ENCODE measurements around the gene ARHGAP10. TPM values are rescaled to one million over a fixed set of nuclear protein-coding genes. Genes with fewer than 3 reads are reported as not detected.

The ARHGAP10 gene
- polyA plus RNA-seq, 1 experiment: 31.1 TPM

DNA sequence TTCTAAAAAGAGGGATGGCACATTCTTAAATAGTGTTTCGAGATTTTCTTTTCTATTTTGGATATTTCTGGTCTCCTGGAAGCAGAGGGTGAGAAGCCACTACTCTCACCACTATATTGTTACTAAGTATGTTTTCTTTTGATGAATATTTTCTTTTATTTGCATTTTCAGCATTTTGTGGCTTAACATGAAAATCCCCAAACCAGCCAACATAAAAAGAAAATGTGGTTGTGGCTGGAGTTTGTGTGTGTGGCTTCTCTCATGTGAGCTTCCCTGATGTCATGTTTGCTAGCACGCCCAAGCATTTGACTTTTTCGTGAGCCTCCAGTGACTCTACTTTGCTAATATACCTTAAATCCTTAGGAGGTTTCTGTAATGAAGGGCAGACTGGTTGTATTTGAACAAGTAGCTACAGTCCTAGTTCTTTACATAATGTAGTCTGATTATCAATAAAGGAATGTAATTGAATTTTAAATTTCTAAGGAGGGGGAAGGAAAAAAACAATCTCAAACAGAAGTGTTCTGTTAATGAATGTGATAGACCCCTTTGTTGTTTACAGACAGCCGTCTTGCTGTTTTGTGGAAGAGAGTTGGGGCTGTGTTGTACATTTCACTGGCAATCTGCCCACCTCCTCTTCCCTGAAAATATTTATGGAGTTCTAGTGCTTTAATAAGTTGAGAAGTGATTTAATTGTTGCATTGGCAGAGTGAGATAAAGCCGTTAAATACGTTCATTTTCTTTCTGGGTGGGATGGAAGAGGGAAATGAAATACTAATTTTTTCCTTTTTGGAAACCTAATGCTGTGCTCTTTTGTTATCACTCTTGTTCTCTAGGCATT lies 114.6 kb downstream of the ARHGAP10 start:
- TF ChIP-seq, protein P1, sequence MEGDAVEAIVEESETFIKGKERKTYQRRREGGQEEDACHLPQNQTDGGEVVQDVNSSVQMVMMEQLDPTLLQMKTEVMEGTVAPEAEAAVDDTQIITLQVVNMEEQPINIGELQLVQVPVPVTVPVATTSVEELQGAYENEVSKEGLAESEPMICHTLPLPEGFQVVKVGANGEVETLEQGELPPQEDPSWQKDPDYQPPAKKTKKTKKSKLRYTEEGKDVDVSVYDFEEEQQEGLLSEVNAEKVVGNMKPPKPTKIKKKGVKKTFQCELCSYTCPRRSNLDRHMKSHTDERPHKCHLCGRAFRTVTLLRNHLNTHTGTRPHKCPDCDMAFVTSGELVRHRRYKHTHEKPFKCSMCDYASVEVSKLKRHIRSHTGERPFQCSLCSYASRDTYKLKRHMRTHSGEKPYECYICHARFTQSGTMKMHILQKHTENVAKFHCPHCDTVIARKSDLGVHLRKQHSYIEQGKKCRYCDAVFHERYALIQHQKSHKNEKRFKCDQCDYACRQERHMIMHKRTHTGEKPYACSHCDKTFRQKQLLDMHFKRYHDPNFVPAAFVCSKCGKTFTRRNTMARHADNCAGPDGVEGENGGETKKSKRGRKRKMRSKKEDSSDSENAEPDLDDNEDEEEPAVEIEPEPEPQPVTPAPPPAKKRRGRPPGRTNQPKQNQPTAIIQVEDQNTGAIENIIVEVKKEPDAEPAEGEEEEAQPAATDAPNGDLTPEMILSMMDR (IDR thresholded peaks at IDR 0.05; ENCODE audit: low read depth, low read length): no peak
- no peak overlapping the region for H3K4me3 ChIP-seq (ENCODE audit: low read depth, low read length)
- no peaks in the 10 kb centered on the region for H3K27me3 ChIP-seq (ENCODE audit: control insufficient read depth, insufficient read depth, low read length)
- POLR2A ChIA-PET: interaction anchor here (0.5 to 1.6 kb wide), 2 partner anchors 51 to 162 kb away, joined by 4 read pairs; partner anchors contain the start of gene PRMT9
- CTCF ChIA-PET: interaction anchor here (1.0 to 9.1 kb wide), 2 partner anchors 11 to 19 kb away, joined by 3 to 106 read pairs; no protein-coding TSS in a partner anchor
- H3K9me3 ChIP-seq (ENCODE audit: control insufficient read depth, insufficient read depth, low read length): peaks cover 2% of the 10 kb centered on the region; the same call in 1 of the 2 replicates
- no peak for DNase-seq (ENCODE audit: low read depth, low spot score)
- H3K27ac ChIP-seq (ENCODE audit: low read depth, low read length): no peak overlapping the region

GRCh38 chr4:147847751-147848590 lies 116.1 kb downstream of the ARHGAP10 start:
- no peak overlapping the region for H3K27ac ChIP-seq (ENCODE audit: low read depth, low read length)
- peak overlapping the region; percentile 8 for H3K4me3 ChIP-seq (ENCODE audit: low read depth, low read length)
- ChIA-PET POLR2A (interaction anchor here (0.7 to 2.1 kb wide), 4 partner anchors 16 to 164 kb away, joined by 3 to 6 read pairs (median 4); partner anchors contain the start of gene PRMT9), CTCF (interaction anchor here (0.6 to 9.1 kb wide), 4 partner anchors 17 to 296 kb away, joined by 3 to 106 read pairs (median 4); no protein-coding TSS in a partner anchor)
- TF ChIP-seq, protein P1 (IDR thresholded peaks at IDR 0.05; ENCODE audit: low read depth, low read length): no peak
- no peaks in the 10 kb centered on the region for H3K27me3 ChIP-seq (ENCODE audit: control insufficient read depth, insufficient read depth, low read length)
- DNase-seq (ENCODE audit: low read depth, low spot score): no peak
- H3K9me3 ChIP-seq (ENCODE audit: control insufficient read depth, insufficient read depth, low read length): peaks cover 2% of the 10 kb centered on the region; the same call in 1 of the 2 replicates

DNA sequence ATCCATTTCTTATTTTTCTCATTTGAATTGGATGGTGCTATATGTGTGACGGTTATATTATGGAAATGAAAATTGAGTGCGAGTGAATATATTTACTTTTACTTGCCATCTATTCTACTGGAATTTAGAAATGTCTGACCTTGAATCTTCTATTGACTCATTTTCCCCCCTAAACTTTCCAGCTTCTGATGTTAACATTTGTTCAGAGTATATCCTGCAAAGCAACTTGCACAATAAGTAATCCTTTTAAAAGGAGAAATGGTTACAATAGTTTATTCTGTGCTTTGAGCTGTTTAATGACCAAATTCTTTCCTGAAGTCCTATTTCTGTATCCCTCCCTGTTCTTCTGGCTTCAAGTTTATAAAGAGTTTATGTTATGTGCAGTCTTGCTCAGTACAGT lies 116.7 kb downstream of the ARHGAP10 start:
- Histone ChIP-seq H3K9me3 (ENCODE audit: control insufficient read depth, insufficient read depth, low read length) (peaks cover 2% of the 10 kb centered on the region; the same call in 1 of the 2 replicates), H3K4me3 (ENCODE audit: low read depth, low read length) (no peak overlapping the region), H3K27ac (ENCODE audit: low read depth, low read length) (no peak overlapping the region), H3K27me3 (ENCODE audit: control insufficient read depth, insufficient read depth, low read length) (no peaks in the 10 kb centered on the region)
- ChIA-PET POLR2A (interaction anchor here (1.2 to 2.1 kb wide), 3 partner anchors 60 to 95 kb away, joined by 4 to 6 read pairs (median 5); no protein-coding TSS in a partner anchor), CTCF (interaction anchor here (0.6 to 9.1 kb wide), 3 partner anchors 17 to 296 kb away, joined by 3 to 106 read pairs (median 5); partner anchors contain the start of gene ARHGAP10)
- no peak for DNase-seq (ENCODE audit: low read depth, low spot score)
- TF ChIP-seq, protein P1 (IDR thresholded peaks at IDR 0.05; ENCODE audit: low read depth, low read length): no peak

DNA sequence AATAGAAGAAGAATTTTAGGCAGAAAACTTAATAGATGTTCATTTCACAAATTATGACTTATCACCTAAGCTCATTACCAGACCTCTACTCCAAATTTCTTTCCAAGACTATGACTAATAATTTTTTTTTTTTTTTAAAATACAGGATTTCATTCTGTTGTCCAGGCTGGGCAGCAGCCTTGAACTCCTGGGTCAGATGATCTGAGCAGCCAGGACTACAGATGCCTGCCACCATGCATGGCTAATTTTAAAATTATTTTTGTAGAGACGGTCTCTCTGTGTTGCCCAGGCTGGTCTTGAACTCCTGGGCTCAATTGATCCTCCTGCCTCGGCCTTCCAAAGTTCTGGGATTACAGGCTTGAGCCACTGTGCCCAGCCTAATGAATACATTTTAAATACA lies 119.2 kb downstream of the ARHGAP10 start:
- Histone ChIP-seq H3K27me3 (ENCODE audit: control insufficient read depth, insufficient read depth, low read length) (no peaks in the 10 kb centered on the region), H3K27ac (ENCODE audit: low read depth, low read length) (no peak overlapping the region), H3K4me3 (ENCODE audit: low read depth, low read length) (no peak overlapping the region), H3K9me3 (ENCODE audit: control insufficient read depth, insufficient read depth, low read length) (peaks cover 2% of the 10 kb centered on the region; the same call in 1 of the 2 replicates)
- POLR2A ChIA-PET: no interaction called here
- TF ChIP-seq, protein P1 (IDR thresholded peaks at IDR 0.05; ENCODE audit: low read depth, low read length): no peak
- CTCF ChIA-PET: interaction anchor here (9.1 kb wide), 1 partner anchor 14 kb away, joined by 106 read pairs; no protein-coding TSS in a partner anchor
- DNase-seq (ENCODE audit: low read depth, low spot score): no peak
